CD4-positive, alpha-beta memory T cell (primary cell): ENCODE results near the gene CBL. TPM values are rescaled to one million over a fixed set of nuclear protein-coding genes. Genes with fewer than 3 reads are reported as not detected.

Experiments used
- CTCF ChIA-PET: fragments of 350-600 bp; sonication (Branson Sonifier 250); formaldehyde crosslinking; loops from one replicate; lab custom pipeline; 2021; ENCODE audit warnings: inconsistent platforms; ENCODE audit not compliant: partially characterized antibody; lab: Charles Lee
- POLR2A ChIA-PET: fragments of 350-600 bp; sonication (Branson Sonifier 250); formaldehyde crosslinking; loops from one replicate; lab custom pipeline; 2021; ENCODE audit not compliant: partially characterized antibody; lab: Charles Lee
- DNase-seq, 5 donors: peaks; one replicate each; pipeline versions ENCODE4 v3.0.0 to v3.0.0-alpha.2; 2020 to 2022; ENCODE audit warnings: mixed read lengths in 1 of 5
- H3K27ac ChIP-seq: one replicate; pipeline ENCODE4 v1.7.0; 2013; ENCODE audit warnings: low read depth, low read length
- H3K27me3 ChIP-seq: 2 replicates; pipeline ENCODE4 v1.7.0; 2013; ENCODE audit warnings: mild to moderate bottlenecking, low read length, moderate library complexity; ENCODE audit not compliant: insufficient read depth
- H3K36me3 ChIP-seq: 2 replicates; pipeline ENCODE4 v1.7.0; 2013; ENCODE audit warnings: mild to moderate bottlenecking, low read length, moderate library complexity; ENCODE audit not compliant: insufficient read depth
- H3K4me1 ChIP-seq: 2 replicates; pipeline ENCODE4 v1.7.0; 2013; ENCODE audit warnings: mild to moderate bottlenecking, low read length, moderate library complexity; ENCODE audit not compliant: insufficient read depth
- H3K4me3 ChIP-seq, 2 donors: one replicate each; pipeline ENCODE4 v1.7.0; 2013; ENCODE audit warnings: low read length in 2 of 2, mild to moderate bottlenecking in 1 of 2
- H3K9me3 ChIP-seq, 2 donors: one replicate each; pipeline ENCODE4 v1.7.0; 2013; ENCODE audit warnings: low read length in 2 of 2, control low read depth in 1 of 2; ENCODE audit not compliant: control insufficient read depth in 1 of 2
- H3K27ac Mint-ChIP-seq, 7 donors: one replicate each; pipeline ENCODE4 v1.8.0; 2020 to 2021; ENCODE audit warnings: mixed read lengths in 7 of 7, mild to moderate bottlenecking in 6 of 7, inconsistent platforms in 3 of 7, moderate library complexity in 3 of 7
- H3K27me3 Mint-ChIP-seq, 2 donors: one replicate each; pipeline ENCODE4 v1.8.0; 2020 to 2021; ENCODE audit warnings: mixed read lengths in 2 of 2
- H3K36me3 Mint-ChIP-seq, 2 donors: one replicate each; pipeline ENCODE4 v1.8.0; 2020 to 2021; ENCODE audit warnings: mixed read lengths in 2 of 2, inconsistent platforms in 1 of 2, mild to moderate bottlenecking in 1 of 2
- H3K4me1 Mint-ChIP-seq, 4 donors: one replicate each; pipeline ENCODE4 v1.8.0; 2020 to 2021; ENCODE audit warnings: mixed read lengths in 4 of 4, mild to moderate bottlenecking in 1 of 4
- H3K4me3 Mint-ChIP-seq, 8 donors: one replicate each; pipeline ENCODE4 v1.8.0; 2020 to 2021; ENCODE audit warnings: mixed read lengths in 8 of 8, mild to moderate bottlenecking in 7 of 8, moderate library complexity in 6 of 8, inconsistent platforms in 3 of 8
- H3K9me3 Mint-ChIP-seq, 8 donors: one replicate each; pipeline ENCODE4 v1.8.0; 2020 to 2021; ENCODE audit warnings: mixed read lengths in 8 of 8, mild to moderate bottlenecking in 5 of 8, inconsistent platforms in 3 of 8, moderate library complexity in 1 of 8
- intact Hi-C: fragments of 100-400 bp; cut with micrococcal nuclease; formaldehyde crosslinking; loops from one replicate; pipeline ENCODE4 v1.15.1; 2023
- polyA plus RNA-seq, 2 donors: library from polyadenylated mRNA; unstranded; fragments of 300-500 nt; fragmentation: Illumina TruSeq; gene quantifications; one replicate each; pipeline ENCODE4 v1.2.3, GENCODE V29; 2021
- total RNA-seq, 2 experiments: library from RNA; stranded (reverse); gene quantifications; one replicate each; pipeline ENCODE4 v1.2.3, GENCODE V29; 2021

CBL gene
- total and polyA plus RNA-seq, 4 experiments from 2014 or later, result 3.6 to 39.8 (median 27.6) TPM

DNA sequence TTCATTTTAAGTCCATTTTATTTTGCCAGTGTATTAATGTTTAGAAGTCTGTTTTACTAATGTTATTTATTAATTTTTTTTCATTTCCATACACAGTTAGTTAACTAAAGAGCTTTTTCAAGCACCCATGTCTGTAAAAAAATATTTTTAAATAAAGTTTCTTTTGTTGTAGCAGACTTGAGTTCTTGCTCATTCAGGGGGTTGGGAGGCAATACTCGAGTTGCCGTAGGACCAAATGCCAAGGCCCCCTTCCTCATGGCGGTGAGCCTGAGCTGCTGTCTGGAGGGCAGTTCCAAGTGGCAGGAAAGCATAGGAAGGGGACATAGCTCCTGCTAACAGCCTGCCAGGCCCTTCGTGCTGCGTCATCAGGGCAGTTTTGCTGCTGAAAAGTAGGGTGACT, 101.8 kb downstream of the CBL start:
- Mint-ChIP-seq H3K36me3 (peaks cover 22 to 27% of the 10 kb centered on the region in 2 donors), H3K27ac (no peak overlapping the region), H3K4me1 (peaks cover 12 to 25% (median 17%) of the 10 kb centered on the region in 4 donors), H3K27me3 (no peaks in the 10 kb centered on the region), H3K9me3 (no peaks in the 10 kb centered on the region), H3K4me3 (no peak overlapping the region)
- Histone ChIP-seq H3K27ac (no peak overlapping the region), H3K4me3 (no peak overlapping the region), H3K27me3 (no peaks in the 10 kb centered on the region), H3K9me3 (no peaks in the 10 kb centered on the region), H3K36me3 (peaks cover 13% of the 10 kb centered on the region), H3K4me1 (peaks cover 26% of the 10 kb centered on the region)
- POLR2A ChIA-PET, result interaction anchor here (0.8 kb wide), 1 partner anchor 9 kb away, joined by 3 read pairs; the partner anchor contains the start of gene MCAM
- no peak for DNase-seq
- CTCF ChIA-PET, result interaction anchor here (0.9 to 13.7 kb wide), 7 partner anchors 12 to 213 kb away, joined by 3 to 86 read pairs (median 3); a partner anchor contains a TSS
- intact Hi-C loops, result no loop called here

DNA sequence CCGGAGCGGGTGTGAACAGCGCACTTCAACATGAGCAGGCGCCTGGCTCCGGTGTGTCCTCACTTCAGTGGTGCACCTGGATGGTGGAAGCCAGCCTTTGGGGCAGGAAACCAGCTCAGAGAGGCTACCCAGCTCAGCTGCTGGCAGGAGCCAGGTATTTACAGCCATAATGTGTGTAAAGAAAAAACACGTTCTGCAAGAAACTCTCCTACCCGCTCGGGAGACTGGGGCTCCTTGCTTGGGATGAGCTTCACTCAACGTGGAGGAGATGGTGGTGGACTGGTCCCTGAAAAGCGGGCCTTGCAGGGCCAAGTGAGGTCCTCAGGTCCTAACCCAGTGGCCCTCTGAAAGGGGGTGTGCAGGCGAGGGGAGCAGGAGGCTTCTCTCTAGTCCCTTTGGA, 103.3 kb downstream of the CBL start:
- H3K4me1 ChIP-seq, result peaks cover 26% of the 10 kb centered on the region
- CTCF ChIA-PET, result interaction anchor here (1.3 to 13.7 kb wide), 2 partner anchors 12 to 13 kb away, joined by 3 to 86 read pairs; no protein-coding TSS in a partner anchor
- H3K27ac ChIP-seq, result no peak overlapping the region
- intact Hi-C loops, result no loop called here
- no peaks in the 10 kb centered on the region for H3K36me3 ChIP-seq
- Mint-ChIP-seq H3K27me3 (peaks cover 0 to 3% of the 10 kb centered on the region in 2 donors), H3K36me3 (peaks cover 14 to 17% of the 10 kb centered on the region in 2 donors), H3K27ac (peak overlapping the region in 4 of 7 donors; percentile 15 to 75 (median 52)), H3K4me3 (no peak overlapping the region), H3K4me1 (peaks cover 12 to 29% (median 17%) of the 10 kb centered on the region in 4 donors), H3K9me3 (no peaks in the 10 kb centered on the region)
- H3K4me3 ChIP-seq, result no peak overlapping the region
- POLR2A ChIA-PET, result interaction anchor here (0.7 kb wide), 1 partner anchor 11 kb away, joined by 3 read pairs; no protein-coding TSS in a partner anchor
- H3K27me3 ChIP-seq, result no peaks in the 10 kb centered on the region
- H3K9me3 ChIP-seq, result no peaks in the 10 kb centered on the region
- DNase-seq, result no peak

DNA sequence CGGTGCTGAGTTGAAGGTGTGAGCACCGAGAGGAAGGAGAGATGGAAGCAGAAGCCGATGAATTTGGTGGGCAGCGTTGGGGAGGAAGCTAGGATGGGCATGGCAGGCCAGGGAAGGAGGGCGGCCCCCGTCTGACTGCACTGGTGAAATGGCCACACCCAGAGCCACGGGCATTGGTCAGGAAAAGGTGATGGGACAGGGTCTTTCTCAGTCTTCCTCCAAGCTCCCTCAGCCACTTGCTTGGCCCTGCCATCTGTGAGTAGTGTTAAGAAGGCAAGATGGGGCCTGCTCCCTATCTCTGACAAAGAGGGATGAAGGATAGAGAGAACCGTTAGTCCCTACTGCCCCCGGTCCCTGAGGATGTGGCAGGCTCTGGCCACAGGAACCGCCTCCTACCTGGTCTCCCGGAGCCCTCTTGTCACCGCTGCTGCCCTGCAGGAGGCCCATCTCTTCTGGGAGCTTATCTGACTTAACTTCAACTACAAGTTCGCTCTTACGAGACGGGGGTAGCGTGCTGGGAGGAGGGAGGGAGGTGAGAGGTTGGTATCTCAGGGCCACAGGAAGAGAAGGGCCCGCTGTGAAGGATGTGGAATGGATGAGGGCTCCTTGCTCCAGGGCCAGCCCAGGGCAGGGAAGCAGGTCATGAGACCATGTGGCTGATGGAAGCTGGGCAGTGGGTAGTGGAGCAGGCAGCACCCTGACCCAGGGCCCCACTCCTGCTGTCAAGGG, 104.0 kb downstream of the CBL start:
- H3K4me3 Mint-ChIP-seq, result no peak overlapping the region

DNA sequence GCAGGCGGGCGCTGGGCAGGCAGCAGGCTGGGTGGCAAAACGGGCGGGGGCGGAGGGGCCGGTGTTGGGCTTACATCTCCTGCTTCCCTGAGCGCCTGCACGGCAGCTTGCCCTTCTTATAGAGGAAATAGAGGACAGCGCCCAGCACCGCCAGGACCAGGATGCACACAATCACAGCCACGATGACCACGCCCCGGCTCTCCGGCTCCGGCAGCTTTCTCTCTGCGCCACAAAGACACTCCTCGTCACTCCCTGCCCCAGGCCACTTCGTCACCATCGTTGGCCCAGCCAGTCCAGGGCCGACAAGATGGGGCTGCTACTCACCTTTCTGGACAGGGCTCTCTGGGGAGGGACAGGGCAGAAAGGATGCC, 104.5 kb downstream of the CBL start:
- Mint-ChIP-seq H3K27ac (peak overlapping the region in 1 of 7 donors; percentile 48), H3K4me1 (peaks cover 11 to 30% (median 17%) of the 10 kb centered on the region in 4 donors), H3K36me3 (peaks cover 5 to 12% of the 10 kb centered on the region in 2 donors), H3K4me3 (no peak overlapping the region), H3K9me3 (no peaks in the 10 kb centered on the region), H3K27me3 (peaks cover 1 to 8% of the 10 kb centered on the region in 2 donors)
- H3K36me3 ChIP-seq, result no peaks in the 10 kb centered on the region
- CTCF ChIA-PET, result interaction anchor here (13.7 kb wide), 1 partner anchor 12 kb away, joined by 86 read pairs; no protein-coding TSS in a partner anchor
- no peak overlapping the region for H3K4me3 ChIP-seq
- intact Hi-C loops, result no loop called here
- DNase-seq, result no peak
- peaks cover 2% of the 10 kb centered on the region for H3K27me3 ChIP-seq
- POLR2A ChIA-PET, result no interaction called here
- H3K4me1 ChIP-seq, result peaks cover 29% of the 10 kb centered on the region
- H3K9me3 ChIP-seq, result no peaks in the 10 kb centered on the region
- H3K27ac ChIP-seq, result no peak overlapping the region

More for the DNA sequence above, 104.0 kb downstream of the CBL start:
- no peaks in the 10 kb centered on the region for H3K9me3 ChIP-seq
- H3K36me3 Mint-ChIP-seq, result peaks cover 10 to 16% of the 10 kb centered on the region in 2 donors
- no peaks in the 10 kb centered on the region for H3K27me3 ChIP-seq
- H3K4me3 ChIP-seq, result no peak overlapping the region
- H3K27me3 Mint-ChIP-seq, result peaks cover 0 to 3% of the 10 kb centered on the region in 2 donors
- ChIA-PET POLR2A (interaction anchor here (0.7 kb wide), 1 partner anchor 11 kb away, joined by 3 read pairs; no protein-coding TSS in a partner anchor), CTCF (interaction anchor here (1.3 to 13.7 kb wide), 2 partner anchors 12 to 13 kb away, joined by 3 to 86 read pairs; no protein-coding TSS in a partner anchor)
- H3K36me3 ChIP-seq, result no peaks in the 10 kb centered on the region
- H3K4me1 Mint-ChIP-seq, result peaks cover 12 to 30% (median 17%) of the 10 kb centered on the region in 4 donors
- H3K4me1 ChIP-seq, result peaks cover 29% of the 10 kb centered on the region
- no peaks in the 10 kb centered on the region for H3K9me3 Mint-ChIP-seq
- intact Hi-C loops, result no loop called here
- H3K27ac ChIP-seq, result no peak overlapping the region
- H3K27ac Mint-ChIP-seq, result peak overlapping the region in 3 of 7 donors; percentile 22 to 55 (median 49)
- DNase-seq, result no peak

DNA sequence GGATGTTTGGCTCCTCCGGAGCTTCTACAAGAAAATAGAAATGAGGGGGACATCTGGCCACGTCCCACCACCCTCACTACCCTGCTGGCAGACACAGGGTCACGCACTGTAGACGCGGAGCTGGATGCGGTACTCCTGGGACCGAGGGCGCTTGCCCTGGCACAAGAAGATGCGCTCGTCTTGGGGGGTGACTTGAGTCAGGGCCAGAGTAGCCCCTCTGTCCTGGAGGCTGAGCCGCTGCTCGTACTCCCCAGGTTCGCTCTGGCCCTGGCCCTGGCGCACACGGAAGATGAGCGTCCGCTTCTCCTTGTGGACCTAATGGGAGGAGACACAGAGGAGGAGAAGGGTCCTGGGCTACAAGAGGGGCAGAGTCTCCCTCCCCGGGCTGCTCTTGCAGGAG, 108.6 kb downstream of the CBL start:
- no peak for DNase-seq
- ChIA-PET POLR2A (interaction anchor here (0.5 to 1.6 kb wide), 6 partner anchors 8 to 109 kb away, joined by 3 to 6 read pairs (median 3); partner anchors contain the start of gene CBL), CTCF (interaction anchor here (2.4 to 2.7 kb wide), 3 partner anchors 9 to 30 kb away, joined by 6 to 22 read pairs (median 6); no protein-coding TSS in a partner anchor)
- Mint-ChIP-seq H3K4me3 (peak overlapping the region; percentile 9 to 82 (median 72)), H3K27ac (peak overlapping the region in 1 of 7 donors; percentile 30), H3K9me3 (no peaks in the 10 kb centered on the region), H3K27me3 (peaks cover 1 to 15% of the 10 kb centered on the region in 2 donors), H3K36me3 (no peaks in the 10 kb centered on the region), H3K4me1 (peaks cover 9 to 38% (median 21%) of the 10 kb centered on the region in 4 donors)
- no peak overlapping the region for H3K4me3 ChIP-seq
- H3K9me3 ChIP-seq, result no peaks in the 10 kb centered on the region
- intact Hi-C loops, result no loop called here
- H3K27ac ChIP-seq, result no peak overlapping the region
- H3K4me1 ChIP-seq, result peaks cover 39% of the 10 kb centered on the region
- H3K36me3 ChIP-seq, result no peaks in the 10 kb centered on the region
- peaks cover 10% of the 10 kb centered on the region for H3K27me3 ChIP-seq

DNA sequence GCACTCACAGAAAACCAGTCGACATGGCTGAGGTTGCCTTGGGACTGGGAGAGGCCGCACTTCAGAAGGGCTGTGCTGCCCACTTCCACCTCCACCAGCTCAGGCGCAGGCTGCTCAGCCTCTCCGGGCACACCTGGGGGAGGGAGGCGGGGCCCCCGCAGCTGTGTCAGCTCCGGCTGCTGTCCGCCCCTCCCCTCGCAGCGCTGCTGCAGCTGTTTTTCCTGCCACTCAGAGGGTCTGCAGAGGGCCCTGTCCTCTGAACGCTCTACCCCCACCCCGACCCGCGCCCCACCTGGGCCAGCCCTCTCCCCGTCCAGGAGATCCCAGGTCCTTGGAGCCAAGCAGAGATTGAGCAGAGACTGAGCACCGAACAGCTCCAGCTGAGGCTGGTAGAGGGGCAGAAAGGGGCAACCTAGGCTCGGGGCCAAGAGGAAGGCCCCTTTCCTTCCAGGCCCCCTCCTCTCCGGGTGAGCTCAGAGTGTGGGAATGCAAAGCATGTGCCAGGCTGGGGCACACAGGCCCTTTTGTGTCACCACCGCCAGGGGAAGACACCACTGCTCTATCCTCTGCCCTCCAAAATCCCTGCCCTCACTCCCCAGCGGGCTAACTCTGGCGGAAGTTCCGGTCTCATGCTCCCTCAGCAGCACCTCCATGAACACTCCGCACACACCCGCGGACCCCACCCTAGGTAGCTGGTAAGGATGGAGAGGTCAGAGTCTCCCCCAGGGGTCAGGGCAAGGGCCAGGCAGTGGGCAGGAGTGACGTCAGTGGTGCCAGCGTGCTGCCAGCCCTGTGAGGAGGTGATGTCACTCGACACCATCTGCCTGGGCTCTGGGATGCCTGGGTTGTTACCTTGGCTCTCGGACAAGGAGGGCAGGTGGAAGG, 109.2 kb downstream of the CBL start:
- Mint-ChIP-seq H3K27ac (peak overlapping the region in 4 of 7 donors; percentile 15 to 70 (median 58)), H3K4me1 (peaks cover 11 to 42% (median 24%) of the 10 kb centered on the region in 4 donors), H3K9me3 (no peaks in the 10 kb centered on the region), H3K27me3 (peaks cover 1 to 16% of the 10 kb centered on the region in 2 donors), H3K4me3 (peak overlapping the region; percentile 67 to 82 (median 75)), H3K36me3 (no peaks in the 10 kb centered on the region)
- peak overlapping the region; percentile 46 to 49 for H3K4me3 ChIP-seq
- intact Hi-C loops, result no loop called here
- ChIA-PET CTCF (interaction anchor here (1.0 to 2.7 kb wide), 4 partner anchors 8 to 31 kb away, joined by 3 to 22 read pairs (median 6); no protein-coding TSS in a partner anchor), POLR2A (interaction anchor here (0.5 to 1.6 kb wide), 6 partner anchors 8 to 109 kb away, joined by 3 to 6 read pairs (median 3); partner anchors contain the start of gene CBL)
- no peaks in the 10 kb centered on the region for H3K36me3 ChIP-seq
- peak; percentile 44 to 69 (median 56) for DNase-seq
- no peak overlapping the region for H3K27ac ChIP-seq
- H3K27me3 ChIP-seq, result peaks cover 10% of the 10 kb centered on the region
- peaks cover 46% of the 10 kb centered on the region for H3K4me1 ChIP-seq
- no peaks in the 10 kb centered on the region for H3K9me3 ChIP-seq
